GM12891 (cell line): ENCODE results near the gene THSD4.

Source experiments
- POLR2A ChIP-seq: IDR thresholded peaks from 2 replicates; pipeline ENCODE4 v1.6.1; 2011; ENCODE audit warnings: low read depth, low read length, control low read depth
- SPI1 ChIP-seq: IDR thresholded peaks from 2 replicates; pipeline ENCODE4 v1.6.1; 2011; ENCODE audit warnings: low read depth, low read length, control low read depth

- no peak for TF ChIP-seq POLR2A
- no peak for TF ChIP-seq SPI1
Observed at GRCh38 chr15:71691458-71692417, 576.5 kb downstream of the THSD4 start.
